Endodermal cell (in vitro differentiated cells): Measurements from ENCODE around the gene HOXA11. TPM values are rescaled to one million over a fixed set of nuclear protein-coding genes. Genes with fewer than 3 reads are reported as not detected.

Experiments used
- DNase-seq: peaks from one replicate; pipeline ENCODE4 v3.0.0-alpha.2; 2017
- H3K27ac ChIP-seq: 2 replicates; pipeline ENCODE4 v1.5.1; 2013; ENCODE audit warnings: mild to moderate bottlenecking, low read depth, low read length, moderate library complexity
- H3K27me3 ChIP-seq: 2 replicates; pipeline ENCODE4 v1.6.1; 2013; ENCODE audit warnings: mild to moderate bottlenecking, low read length, moderate library complexity; ENCODE audit not compliant: insufficient read depth, control insufficient read depth, poor library complexity, severe bottlenecking
- H3K36me3 ChIP-seq: 2 replicates; pipeline ENCODE4 v1.7.0; 2013; ENCODE audit warnings: mild to moderate bottlenecking, low read length, moderate library complexity; ENCODE audit not compliant: control insufficient read depth, insufficient read depth
- H3K4me1 ChIP-seq: one replicate; pipeline ENCODE4 v1.7.0; 2013; ENCODE audit warnings: low read length; ENCODE audit not compliant: control insufficient read depth, insufficient read depth
- H3K4me3 ChIP-seq: 2 replicates; pipeline ENCODE4 v1.5.1; 2013; ENCODE audit warnings: mild to moderate bottlenecking, low read length, moderate library complexity
- H3K9ac ChIP-seq: 2 replicates; pipeline ENCODE4 v1.6.1; 2013; ENCODE audit warnings: mild to moderate bottlenecking, low read length, moderate library complexity; ENCODE audit not compliant: poor library complexity, severe bottlenecking; ENCODE audit errors: extremely low read depth
- H3K9me3 ChIP-seq: 2 replicates; pipeline ENCODE4 v1.6.1; 2013; ENCODE audit warnings: mild to moderate bottlenecking, low read length, moderate library complexity; ENCODE audit not compliant: control insufficient read depth
- H3K27ac Mint-ChIP-seq: 2 replicates; pipeline ENCODE4 v1.8.0; 2020; ENCODE audit warnings: mixed read lengths
- H3K27me3 Mint-ChIP-seq: 2 replicates; pipeline ENCODE4 v1.8.0; 2021; ENCODE audit warnings: mild to moderate bottlenecking, mixed read lengths; ENCODE audit not compliant: insufficient read depth
- H3K36me3 Mint-ChIP-seq: 2 replicates; pipeline ENCODE4 v1.8.0; 2020; ENCODE audit warnings: low read depth, mixed read lengths
- H3K4me1 Mint-ChIP-seq: 2 replicates; pipeline ENCODE4 v1.8.0; 2020; ENCODE audit warnings: mixed read lengths
- H3K4me3 Mint-ChIP-seq: 2 replicates; pipeline ENCODE4 v1.8.0; 2020; ENCODE audit warnings: mild to moderate bottlenecking, moderate library complexity, mixed read lengths
- H3K9me3 Mint-ChIP-seq: 2 replicates; pipeline ENCODE4 v1.8.0; 2020; ENCODE audit warnings: mild to moderate bottlenecking, mixed read lengths
- CTCF ChIP-seq: fragments of 200-600 bp; sonication (generic); conservative IDR thresholded peaks from 2 replicates; pipeline ENCODE4 v1.5.0; 2021; ENCODE audit warnings: antibody characterized with exemption, mild to moderate bottlenecking
- WGBS, 2 experiments: methylation state at CpG; one replicate each; pipeline versions ENCODE4 v1.1.5 to v1.1.7; 2013; ENCODE audit warnings: missing lambda C conversion rate in 2 of 2, mixed read lengths in 1 of 2; ENCODE audit not compliant: insufficient coverage in 1 of 2, insufficient read length in 1 of 2; 5-methylcytosine and 5-hydroxymethylcytosine counted together
- total RNA-seq, 2 donors: library from RNA; stranded (reverse); fragmentation: NEBNext Ultra II Directional in 1 of 2; extraction: Animal tissue kit (Norgen Biotek cat#: 25700) in 1 of 2; gene quantifications; 2 replicates in 1 of 2; 3 replicates in 1 of 2; pipeline ENCODE4 v1.2.1, GENCODE V29; 2021

Gene HOXA11
- total RNA-seq, 2 donors from 2014 or later: not detected

- no peaks in the 10 kb centered on the region for H3K4me1 Mint-ChIP-seq
- peaks cover 97% of the 10 kb centered on the region for H3K27me3 Mint-ChIP-seq
- no peak for DNase-seq
- Histone ChIP-seq H3K36me3 (no peaks in the 10 kb centered on the region), H3K27ac (no peak overlapping the region), H3K9me3 (peaks cover 4% of the 10 kb centered on the region), H3K9ac (no peak overlapping the region), H3K27me3 (peaks cover 99% of the 10 kb centered on the region), H3K4me3 (no peak overlapping the region), H3K4me1 (no peaks in the 10 kb centered on the region)
- no peak overlapping the region for H3K27ac Mint-ChIP-seq
- no peaks in the 10 kb centered on the region for H3K9me3 Mint-ChIP-seq
- H3K4me3 Mint-ChIP-seq: no peak overlapping the region
- 14 to 22% methylated on average over 13 to 18 of the region's 18 CpGs for whole genome bisulfite sequencing, 2 experiments
- no peak for TF ChIP-seq CTCF
- H3K36me3 Mint-ChIP-seq: no peaks in the 10 kb centered on the region
Measured at GRCh38 chr7:27133409-27134231, 51.4 kb downstream of the HOXA11 start.

- no peak for DNase-seq
- Histone ChIP-seq H3K4me1 (no peaks in the 10 kb centered on the region), H3K27ac (no peak overlapping the region), H3K36me3 (no peaks in the 10 kb centered on the region), H3K4me3 (no peak overlapping the region), H3K9me3 (peaks cover 7% of the 10 kb centered on the region), H3K27me3 (peaks cover 99% of the 10 kb centered on the region), H3K9ac (no peak overlapping the region)
- Mint-ChIP-seq H3K27ac (no peak overlapping the region), H3K9me3 (no peaks in the 10 kb centered on the region), H3K4me3 (no peak overlapping the region), H3K4me1 (no peaks in the 10 kb centered on the region), H3K27me3 (peaks cover 97% of the 10 kb centered on the region), H3K36me3 (no peaks in the 10 kb centered on the region)
- 25 to 26% methylated on average over 6 of the region's 6 CpGs for WGBS, 2 experiments
- TF ChIP-seq CTCF: no peak
Measured at GRCh38 chr7:27132978-27133377, 52.1 kb downstream of the HOXA11 start.

- H3K36me3 Mint-ChIP-seq: no peaks in the 10 kb centered on the region
- Histone ChIP-seq H3K27ac (no peak overlapping the region), H3K9me3 (peaks cover 7% of the 10 kb centered on the region), H3K36me3 (no peaks in the 10 kb centered on the region), H3K4me3 (no peak overlapping the region), H3K27me3 (peaks cover 99% of the 10 kb centered on the region), H3K4me1 (no peaks in the 10 kb centered on the region), H3K9ac (no peak overlapping the region)
- H3K27ac Mint-ChIP-seq: no peak overlapping the region
- H3K4me3 Mint-ChIP-seq: no peak overlapping the region
- peaks cover 97% of the 10 kb centered on the region for H3K27me3 Mint-ChIP-seq
- TF ChIP-seq CTCF: no peak
- no peaks in the 10 kb centered on the region for H3K9me3 Mint-ChIP-seq
- H3K4me1 Mint-ChIP-seq: no peaks in the 10 kb centered on the region
- DNase-seq: no peak
- WGBS, 2 experiments: 34 to 40% methylated on average over 1 to 2 of the region's 2 CpGs
Measured at GRCh38 chr7:27132214-27132613, 52.8 kb downstream of the HOXA11 start.
